ENCODE data around the gene MED25. TPM values are rescaled to one million over a fixed set of nuclear protein-coding genes. Genes with fewer than 3 reads are reported as not detected.

The MED25 gene
- 10 to 100 TPM; 65.3 to 67.9 TPM for total RNA-seq

DNA sequence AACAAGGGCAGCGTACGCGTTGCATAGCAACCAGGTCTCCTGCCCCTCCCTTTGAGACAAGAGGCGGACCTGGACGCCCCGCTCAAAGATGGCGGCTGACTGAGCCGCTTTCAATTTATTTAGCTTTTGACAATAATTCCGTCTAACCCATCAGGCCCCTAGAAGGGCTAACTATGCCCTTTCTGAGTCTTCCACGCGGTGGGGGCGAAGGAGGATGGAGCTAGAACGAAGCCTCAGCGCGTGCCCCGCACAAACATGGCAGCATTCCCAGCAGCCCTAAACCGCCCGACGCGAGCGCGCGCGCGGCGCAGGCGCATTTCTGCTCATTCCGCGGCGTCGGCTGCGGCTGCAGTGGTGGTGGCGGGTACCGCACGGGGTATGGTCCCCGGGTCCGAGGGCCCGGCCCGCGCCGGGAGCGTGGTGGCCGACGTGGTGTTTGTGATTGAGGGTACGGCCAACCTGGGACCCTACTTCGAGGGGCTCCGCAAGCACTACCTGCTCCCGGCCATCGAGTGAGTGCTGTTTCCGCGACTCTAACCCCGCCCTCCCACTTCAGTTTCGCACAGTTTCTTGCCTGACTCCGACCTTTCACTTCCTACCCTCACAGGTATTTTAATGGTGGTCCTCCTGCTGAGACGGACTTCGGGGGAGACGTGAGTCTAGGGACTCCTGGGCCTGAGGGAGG is at the start of gene MED25:
MED25 (plus strand) TSS at position 326 of the 685 bp plus-strand sequence; CDS start at position 379, 53 bp downstream.
- H3K27me3 Mint-ChIP-seq = no peaks in the 10 kb centered on the region
- peak within 1 kb of the TSS; percentile 86 for H3K4me3 Mint-ChIP-seq
- peaks cover 15% of the 10 kb centered on the region for H3K36me3 Mint-ChIP-seq (ENCODE audit: low read depth)
- POLR2A ChIA-PET = interaction anchor here (0.6 to 2.5 kb wide), 8 partner anchors 9 to 112 kb away, joined by 3 to 22 read pairs (median 4); partner anchors contain the start of genes AKT1S1, AP2A1, NUP62 and PTOV1
- H3K27ac Mint-ChIP-seq = peak within 1 kb of the TSS; percentile 93
- peak; percentile 89 for DNase-seq
- CTCF ChIA-PET = interaction anchor here (1.0 kb wide), 1 partner anchor 30 kb away, joined by 4 read pairs; no protein-coding TSS in a partner anchor
- no peaks in the 10 kb centered on the region for H3K9me3 Mint-ChIP-seq
- peaks cover 36% of the 10 kb centered on the region for H3K4me1 Mint-ChIP-seq

DNA sequence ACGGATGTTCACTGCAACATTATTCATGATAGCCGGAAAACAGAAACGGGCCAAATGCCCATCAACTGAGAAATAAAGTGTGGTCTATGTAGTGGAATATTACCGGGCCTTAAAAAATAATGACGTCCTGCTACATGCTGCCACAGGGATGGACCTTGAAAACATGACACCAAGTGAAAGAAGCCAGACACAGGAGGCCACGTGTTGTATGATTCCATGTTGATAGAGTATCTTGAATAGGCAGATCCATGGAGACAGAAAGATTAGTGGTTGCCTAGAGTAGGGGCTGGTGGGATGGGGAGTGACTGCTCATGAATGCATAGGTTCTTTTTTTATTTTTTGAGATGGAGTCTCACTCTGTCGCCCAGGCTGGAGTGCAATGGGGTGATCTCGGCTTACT is 47.6 kb upstream of the MED25 start:
- no peak for DNase-seq
- Mint-ChIP-seq H3K9me3 (no peaks in the 10 kb centered on the region), H3K4me1 (peaks cover 42% of the 10 kb centered on the region), H3K36me3 (ENCODE audit: low read depth) (peaks cover 15% of the 10 kb centered on the region), H3K4me3 (no peak overlapping the region), H3K27me3 (no peaks in the 10 kb centered on the region), H3K27ac (no peak overlapping the region)
- CTCF ChIA-PET = interaction anchor here (1.2 kb wide), 1 partner anchor 53 kb away, joined by 4 read pairs; no protein-coding TSS in a partner anchor
- POLR2A ChIA-PET = interaction anchor here (1.6 kb wide), 1 partner anchor 106 kb away, joined by 5 read pairs; no protein-coding TSS in a partner anchor

DNA sequence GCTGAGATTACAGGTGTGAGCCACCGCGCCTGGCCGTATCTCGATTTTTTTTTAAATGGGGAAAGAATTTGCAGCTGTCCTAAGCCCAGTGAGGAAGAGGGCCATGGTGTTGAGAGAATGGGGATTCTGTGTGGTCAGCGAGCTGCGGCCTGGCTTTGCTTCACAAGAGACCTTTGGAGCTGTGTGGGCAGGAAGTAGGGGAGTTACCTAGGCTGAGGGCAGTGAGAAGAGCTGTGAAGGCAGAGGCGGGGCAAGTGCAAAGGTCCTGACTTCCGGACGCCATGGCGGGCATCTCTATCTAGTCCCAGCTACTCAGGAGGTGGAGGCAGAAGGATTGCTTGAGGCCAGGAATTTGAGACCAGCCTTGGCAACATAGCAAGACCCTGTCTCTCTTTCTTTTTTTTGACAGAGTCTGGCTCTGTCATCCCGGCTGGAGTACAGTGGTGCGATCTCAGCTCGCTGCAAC is 46.4 kb upstream of the MED25 start:
- POLR2A ChIA-PET = interaction anchor here (1.3 to 1.6 kb wide), 2 partner anchors 70 to 108 kb away, joined by 3 to 5 read pairs; no protein-coding TSS in a partner anchor
- no peaks in the 10 kb centered on the region for H3K9me3 Mint-ChIP-seq
- no peaks in the 10 kb centered on the region for H3K27me3 Mint-ChIP-seq
- no peak overlapping the region for H3K4me3 Mint-ChIP-seq
- no peak overlapping the region for H3K27ac Mint-ChIP-seq
- no peak for DNase-seq
- H3K36me3 Mint-ChIP-seq (ENCODE audit: low read depth) = peaks cover 18% of the 10 kb centered on the region
- peaks cover 37% of the 10 kb centered on the region for H3K4me1 Mint-ChIP-seq
- CTCF ChIA-PET = no interaction called here

DNA sequence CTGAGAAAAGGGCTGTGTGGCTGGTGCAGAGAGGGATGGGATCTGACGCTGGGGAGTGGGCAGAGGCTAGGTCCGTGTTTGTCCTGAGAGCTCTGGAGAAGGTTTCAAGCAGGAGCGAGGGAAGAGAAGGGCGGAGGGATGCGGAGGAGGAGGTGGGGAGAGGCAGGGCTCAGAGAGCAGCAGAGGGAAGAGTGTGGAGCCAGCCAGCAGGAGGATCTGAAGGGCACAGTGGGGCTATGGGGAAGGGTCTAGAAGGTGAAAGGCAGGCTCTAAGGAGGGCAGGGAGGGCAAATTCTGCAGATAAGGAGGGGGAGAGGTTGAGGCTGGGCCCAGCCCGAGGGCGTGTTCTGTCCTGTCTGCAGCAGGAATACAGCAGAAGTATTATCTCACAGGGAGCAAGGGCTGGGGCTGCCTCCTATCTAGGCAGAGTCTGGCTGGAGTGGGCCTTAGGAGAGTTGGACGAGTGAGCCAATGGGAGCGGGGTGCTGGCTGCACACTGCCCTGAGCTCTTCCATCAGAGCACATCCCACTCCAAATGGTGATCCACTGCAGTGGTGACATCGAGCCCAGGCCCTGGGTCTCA is 45.1 kb upstream of the MED25 start:
- ChIA-PET POLR2A (no interaction called here), CTCF (no interaction called here)
- H3K27me3 Mint-ChIP-seq = no peaks in the 10 kb centered on the region
- no peak overlapping the region for H3K27ac Mint-ChIP-seq
- H3K4me3 Mint-ChIP-seq = no peak overlapping the region
- H3K36me3 Mint-ChIP-seq (ENCODE audit: low read depth) = peaks cover 15% of the 10 kb centered on the region
- no peaks in the 10 kb centered on the region for H3K9me3 Mint-ChIP-seq
- H3K4me1 Mint-ChIP-seq = peaks cover 29% of the 10 kb centered on the region
- no peak for DNase-seq

DNA sequence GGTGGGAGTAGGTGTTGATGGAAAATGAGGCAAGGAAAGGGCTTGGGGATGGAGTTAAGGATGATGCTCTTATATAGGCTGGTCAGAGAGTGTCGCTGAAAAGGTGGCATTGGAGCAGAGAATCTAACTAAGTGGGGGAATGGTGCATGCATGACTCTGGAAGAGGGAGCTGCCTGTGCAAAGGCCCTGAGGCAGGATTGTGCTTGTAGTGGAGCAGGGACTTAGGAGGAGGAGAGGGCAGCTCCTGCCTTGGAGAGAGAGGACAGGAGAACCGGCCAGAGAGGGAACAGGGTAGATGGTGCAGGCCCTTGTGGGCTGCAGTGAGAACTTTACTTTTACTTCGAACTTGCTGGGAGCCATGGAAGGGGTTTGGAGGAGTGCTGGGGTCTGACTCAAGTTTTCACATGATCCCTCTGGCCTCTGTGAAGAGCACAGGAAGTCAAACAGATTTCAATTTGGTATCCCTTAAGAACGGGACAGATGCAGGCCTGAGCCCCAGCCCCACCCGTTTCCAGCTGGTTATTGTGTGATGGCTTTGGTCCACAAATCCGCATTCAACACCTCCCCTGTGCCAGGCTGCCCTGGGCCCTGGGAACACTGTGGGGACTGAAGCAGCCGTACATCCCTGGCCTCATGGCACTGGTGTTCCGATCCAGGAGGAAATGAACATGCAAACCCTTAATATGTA is 44.3 kb upstream of the MED25 start:
- H3K36me3 Mint-ChIP-seq (ENCODE audit: low read depth) = peaks cover 15% of the 10 kb centered on the region
- POLR2A ChIA-PET = no interaction called here
- CTCF ChIA-PET = no interaction called here
- peaks cover 23% of the 10 kb centered on the region for H3K4me1 Mint-ChIP-seq
- H3K4me3 Mint-ChIP-seq = no peak overlapping the region
- H3K27me3 Mint-ChIP-seq = no peaks in the 10 kb centered on the region
- H3K27ac Mint-ChIP-seq = no peak overlapping the region
- DNase-seq = no peak
- no peaks in the 10 kb centered on the region for H3K9me3 Mint-ChIP-seq

DNA sequence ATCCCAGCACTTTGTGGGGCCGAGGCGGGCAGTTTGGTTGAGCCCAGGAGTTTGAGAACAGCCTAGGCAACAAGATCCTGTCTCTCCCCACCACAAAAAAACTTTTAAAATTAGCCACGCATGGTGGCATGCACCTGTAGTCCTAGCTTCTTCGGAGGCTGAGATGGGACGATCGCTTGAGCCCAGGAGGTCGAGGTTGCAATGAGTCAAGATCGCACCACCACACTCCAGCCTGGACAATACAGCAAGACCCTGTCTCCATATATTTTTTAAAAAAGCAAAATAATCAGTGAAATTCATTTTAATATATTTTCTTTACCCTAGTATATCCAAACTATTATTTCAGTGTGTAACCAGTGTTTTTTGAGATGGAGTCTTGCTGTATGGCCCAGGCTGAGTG is 43.1 kb upstream of the MED25 start:
- ChIA-PET POLR2A (interaction anchor here (0.7 kb wide), 1 partner anchor 89 kb away, joined by 3 read pairs; no protein-coding TSS in a partner anchor), CTCF (no interaction called here)
- Mint-ChIP-seq H3K27me3 (no peaks in the 10 kb centered on the region), H3K9me3 (no peaks in the 10 kb centered on the region), H3K36me3 (ENCODE audit: low read depth) (peaks cover 16% of the 10 kb centered on the region), H3K27ac (no peak overlapping the region), H3K4me1 (peaks cover 21% of the 10 kb centered on the region), H3K4me3 (no peak overlapping the region)
- no peak for DNase-seq

DNA sequence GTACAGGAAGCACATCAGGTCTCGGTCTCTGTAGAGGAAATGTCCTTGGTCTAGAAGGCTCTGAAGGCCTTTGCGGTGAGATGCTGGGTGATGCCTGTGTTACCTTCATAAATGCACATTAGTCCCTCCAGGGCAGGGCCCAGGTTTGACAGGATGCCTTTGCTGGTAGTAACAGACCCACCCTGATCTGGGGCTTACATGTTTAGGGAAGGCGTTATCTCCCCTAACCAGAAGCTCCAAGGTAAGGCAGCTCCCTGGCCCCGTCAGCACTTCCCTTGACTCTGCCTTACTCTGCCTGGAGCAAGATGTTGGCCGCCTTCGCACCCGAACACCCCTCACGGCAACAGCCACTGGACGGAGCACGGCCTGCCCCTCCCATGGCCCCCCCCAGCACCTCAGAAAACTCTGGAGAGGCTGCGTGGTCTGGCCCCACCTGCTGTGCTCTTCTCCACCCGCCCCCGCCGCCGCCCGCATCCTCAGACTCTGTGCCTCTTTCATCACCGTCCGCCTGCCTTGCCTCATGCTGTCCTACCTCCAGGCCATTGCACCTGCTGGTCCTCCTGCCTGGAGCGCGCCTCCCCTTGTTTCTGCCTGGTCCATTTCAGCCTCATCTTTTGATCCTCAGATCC is 42.2 kb upstream of the MED25 start:
- DNase-seq = no peak
- Mint-ChIP-seq H3K9me3 (no peaks in the 10 kb centered on the region), H3K27me3 (no peaks in the 10 kb centered on the region), H3K4me1 (peaks cover 24% of the 10 kb centered on the region), H3K4me3 (no peak overlapping the region), H3K36me3 (ENCODE audit: low read depth) (peaks cover 24% of the 10 kb centered on the region), H3K27ac (peak overlapping the region; percentile 31)
- CTCF ChIA-PET = no interaction called here
- POLR2A ChIA-PET = no interaction called here

DNA sequence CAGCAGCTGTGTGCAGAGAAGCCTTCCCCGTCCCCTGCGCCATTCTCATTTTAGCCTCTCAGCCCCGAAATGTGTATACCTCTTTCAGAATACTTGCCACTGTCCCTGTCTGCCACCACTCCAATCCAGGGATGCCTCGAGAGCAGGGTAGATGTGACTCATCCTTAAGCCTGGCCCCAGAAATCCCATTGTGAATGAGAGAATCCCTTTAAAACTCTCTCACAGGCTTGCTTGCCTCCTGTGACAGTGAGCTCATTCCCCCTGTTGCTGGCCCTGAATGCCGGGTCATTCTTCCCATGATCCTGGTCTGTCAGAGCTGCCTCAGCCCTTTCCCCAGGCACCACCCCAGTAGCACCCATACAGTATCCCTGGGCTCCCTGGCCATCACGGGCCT is 41.7 kb upstream of the MED25 start:
- no peak overlapping the region for H3K27ac Mint-ChIP-seq
- H3K9me3 Mint-ChIP-seq = no peaks in the 10 kb centered on the region
- peaks cover 28% of the 10 kb centered on the region for H3K36me3 Mint-ChIP-seq (ENCODE audit: low read depth)
- ChIA-PET CTCF (interaction anchor here (0.6 kb wide), 1 partner anchor 33 kb away, joined by 4 read pairs; no protein-coding TSS in a partner anchor), POLR2A (no interaction called here)
- H3K27me3 Mint-ChIP-seq = no peaks in the 10 kb centered on the region
- no peak overlapping the region for H3K4me3 Mint-ChIP-seq
- DNase-seq = no peak
- peaks cover 29% of the 10 kb centered on the region for H3K4me1 Mint-ChIP-seq

DNA sequence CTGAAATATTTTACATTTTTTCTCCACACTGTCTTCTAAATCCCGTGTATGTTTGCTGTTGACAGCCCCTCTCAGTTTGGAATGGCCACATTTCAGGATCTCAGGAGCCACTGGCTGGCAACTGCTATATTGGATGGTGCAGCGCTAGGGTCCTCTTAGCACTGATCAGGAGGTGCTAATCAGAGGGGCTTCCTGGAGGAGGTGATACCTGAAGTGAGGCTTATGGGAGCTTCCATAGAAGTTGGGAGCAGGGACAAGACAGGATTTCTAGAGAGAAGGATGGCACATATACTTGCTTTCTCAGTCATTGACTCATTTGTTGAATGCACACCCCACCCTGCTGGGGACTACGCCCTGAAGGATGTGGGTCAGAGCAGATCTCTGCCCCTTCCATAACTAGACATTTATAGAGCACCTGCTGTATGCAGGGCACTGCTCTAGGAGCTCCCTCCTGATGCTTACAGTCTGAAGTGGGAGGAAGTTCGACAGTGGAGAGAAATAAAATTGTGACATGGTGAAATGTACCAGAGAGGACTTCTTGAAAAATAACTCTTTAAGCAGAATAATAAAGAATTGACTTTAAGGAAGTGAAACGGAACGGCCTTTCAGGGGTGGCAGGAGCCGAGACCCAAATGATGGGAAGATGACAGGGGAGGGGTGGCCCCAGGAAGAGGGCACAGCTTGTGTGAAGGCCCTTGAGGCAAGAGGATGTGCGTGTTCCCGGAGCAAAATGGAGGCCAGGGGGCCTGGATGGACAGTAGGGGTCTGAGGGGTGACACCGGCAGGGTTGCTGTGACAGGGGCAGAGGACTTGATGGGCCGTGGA is 38.1 kb upstream of the MED25 start:
- DNase-seq = no peak
- Mint-ChIP-seq H3K36me3 (ENCODE audit: low read depth) (peaks cover 41% of the 10 kb centered on the region), H3K27ac (no peak overlapping the region), H3K27me3 (no peaks in the 10 kb centered on the region), H3K9me3 (no peaks in the 10 kb centered on the region), H3K4me3 (no peak overlapping the region), H3K4me1 (peaks cover 25% of the 10 kb centered on the region)
- ChIA-PET CTCF (interaction anchor here (1.0 kb wide), 1 partner anchor 81 kb away, joined by 3 read pairs; no protein-coding TSS in a partner anchor), POLR2A (interaction anchor here (1.2 kb wide), 1 partner anchor 13 kb away, joined by 3 read pairs; the partner anchor contains the start of gene AP2A1)

DNA sequence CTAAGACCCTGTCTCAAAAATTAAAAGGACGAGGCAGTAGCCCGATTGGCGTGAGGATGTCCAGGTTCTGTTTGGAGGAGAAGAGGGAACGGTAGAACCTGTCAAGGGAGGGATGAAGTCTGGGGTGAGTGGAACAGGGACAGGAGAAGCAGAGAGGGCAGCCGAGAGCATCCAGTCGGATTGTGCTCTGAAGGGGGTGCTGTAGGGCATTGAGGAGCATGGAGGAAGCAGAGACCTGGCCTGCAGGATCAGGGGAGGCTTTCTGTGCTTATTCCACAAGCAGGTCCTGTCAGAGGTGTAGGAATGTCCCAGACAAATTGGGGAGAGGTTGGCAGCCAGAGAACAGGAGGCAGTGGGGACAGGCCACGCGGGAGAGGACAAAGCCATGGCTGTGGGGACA is 37.2 kb upstream of the MED25 start:
- Mint-ChIP-seq H3K9me3 (no peaks in the 10 kb centered on the region), H3K27me3 (no peaks in the 10 kb centered on the region), H3K27ac (peak overlapping the region; percentile 30), H3K4me1 (peaks cover 23% of the 10 kb centered on the region), H3K4me3 (no peak overlapping the region), H3K36me3 (ENCODE audit: low read depth) (peaks cover 49% of the 10 kb centered on the region)
- ChIA-PET POLR2A (no interaction called here), CTCF (no interaction called here)
- DNase-seq = no peak

DNA sequence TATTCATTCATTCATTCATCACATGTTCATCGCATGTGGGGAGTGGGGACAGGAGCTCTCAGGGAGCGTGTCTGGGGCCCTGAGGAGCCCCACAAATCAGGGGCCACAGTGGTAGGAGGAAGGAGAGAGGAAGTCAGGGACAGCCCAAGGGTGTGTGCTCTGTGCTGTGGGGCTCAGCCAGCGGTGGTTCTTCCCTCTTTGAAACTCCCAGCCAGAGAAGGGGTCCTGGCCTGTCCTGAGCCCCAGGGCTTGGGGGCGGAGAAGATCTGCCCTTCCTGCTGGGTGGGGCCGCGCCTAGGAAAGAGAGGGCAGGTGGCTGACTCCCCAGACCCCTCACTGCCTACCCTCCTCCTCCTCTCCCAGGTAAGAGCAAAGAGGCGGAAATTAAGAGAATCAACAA is 36.7 kb upstream of the MED25 start:
- Mint-ChIP-seq H3K9me3 (no peaks in the 10 kb centered on the region), H3K27me3 (no peaks in the 10 kb centered on the region), H3K4me1 (peaks cover 20% of the 10 kb centered on the region), H3K4me3 (no peak overlapping the region), H3K27ac (peak overlapping the region; percentile 30), H3K36me3 (ENCODE audit: low read depth) (peaks cover 49% of the 10 kb centered on the region)
- DNase-seq = no peak
- POLR2A ChIA-PET = no interaction called here
- CTCF ChIA-PET = no interaction called here

DNA sequence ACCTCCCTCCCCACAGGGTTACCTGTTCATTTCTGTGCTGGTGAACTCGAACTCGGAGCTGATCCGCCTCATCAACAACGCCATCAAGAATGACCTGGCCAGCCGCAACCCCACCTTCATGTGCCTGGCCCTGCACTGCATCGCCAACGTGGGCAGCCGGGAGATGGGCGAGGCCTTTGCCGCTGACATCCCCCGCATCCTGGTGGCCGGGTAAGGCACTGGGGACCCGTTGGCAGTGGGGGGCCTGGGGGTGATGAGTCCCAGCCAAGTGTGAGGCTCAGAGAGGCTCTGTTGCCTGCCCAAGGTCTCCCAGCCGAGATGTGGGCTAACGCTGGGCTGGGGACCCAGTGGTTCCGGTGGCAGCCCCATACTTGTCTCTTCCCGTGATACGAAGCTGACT is 35.6 kb upstream of the MED25 start:
- Mint-ChIP-seq H3K27ac (no peak overlapping the region), H3K4me1 (peaks cover 20% of the 10 kb centered on the region), H3K4me3 (no peak overlapping the region), H3K9me3 (no peaks in the 10 kb centered on the region), H3K36me3 (ENCODE audit: low read depth) (peaks cover 54% of the 10 kb centered on the region), H3K27me3 (no peaks in the 10 kb centered on the region)
- no peak for DNase-seq
- POLR2A ChIA-PET = interaction anchor here (0.9 kb wide), 1 partner anchor 11 kb away, joined by 3 read pairs; no protein-coding TSS in a partner anchor
- CTCF ChIA-PET = interaction anchor here (0.5 kb wide), 1 partner anchor 382 kb away, joined by 4 read pairs; no protein-coding TSS in a partner anchor

Measured in activated CD4-positive, alpha-beta memory T cell treated with anti-CD3 and anti-CD28 coated beads, Interleukin-2, amount 10 ng/mL, durations not matched to agents 7 days and 5 days (primary cell).